Ascending aorta (tissue), 2 donors: ENCODE results near the gene STIM1. TPM values are rescaled to one million over a fixed set of nuclear protein-coding genes. Genes with fewer than 3 reads are reported as not detected.
A peak's percentile ranks its signal among the peaks of the same experiment; 100 is the strongest.

Source experiments
- DNase-seq, 2 donors: peaks; one replicate each; pipeline ENCODE4 v3.0.0-alpha.2; 2019; ENCODE audit warnings: low spot score in 2 of 2
- H3K27ac ChIP-seq, 2 donors: fragments of 200-600 bp; sonication (generic); one replicate each; pipeline ENCODE4 v1.5.1; 2016 to 2017; ENCODE audit warnings: mild to moderate bottlenecking in 1 of 2
- H3K27me3 ChIP-seq: fragments of 200-600 bp; sonication (generic); one replicate; pipeline ENCODE4 v1.5.1; 2017
- H3K36me3 ChIP-seq, 2 donors: fragments of 200-600 bp; sonication (generic); one replicate each; pipeline ENCODE4 v1.5.1; 2016
- H3K4me1 ChIP-seq, 2 donors: fragments of 200-600 bp; sonication (generic); one replicate each; pipeline ENCODE4 v1.5.1; 2016 to 2017; ENCODE audit warnings: mild to moderate bottlenecking in 1 of 2
- H3K4me3 ChIP-seq, 2 donors: fragments of 200-600 bp; sonication (generic); one replicate each; pipeline ENCODE4 v1.5.1; 2016 to 2017; ENCODE audit warnings: mild to moderate bottlenecking in 1 of 2
- H3K9me3 ChIP-seq, 2 donors: fragments of 200-600 bp; sonication (generic); one replicate each; pipeline ENCODE4 v1.5.1; 2016
- CTCF ChIP-seq, 3 experiments: fragments of 200-600 bp in 2 of 3; fragments of 450-650 bp in 1 of 3; sonication (generic) in 2 of 3; IDR thresholded peaks; one replicate each; pipeline ENCODE4 v1.5.1; 2016 to 2019; ENCODE audit warnings: antibody characterized with exemption in 3 of 3, mild to moderate bottlenecking in 1 of 3, moderate library complexity in 1 of 3
- intact Hi-C: fragments of 100-400 bp; cut with DNase I; formaldehyde crosslinking; loops from one replicate; pipeline ENCODE4 v1.15.1; 2023
- total RNA-seq: library from RNA; depleted of rRNA; stranded (reverse); fragments of >200 nt; gene quantifications from one replicate; pipeline ENCODE4 v1.1.0, GENCODE V29; 2016

The STIM1 gene
- total RNA-seq, 1 donor from 2014 or later = 48.1 TPM

- Histone ChIP-seq H3K4me1 (no peaks in the 10 kb centered on the region), H3K36me3 (peaks cover 16 to 23% of the 10 kb centered on the region in 2 donors), H3K27ac (no peak overlapping the region), H3K27me3 (no peaks in the 10 kb centered on the region), H3K4me3 (no peak overlapping the region), H3K9me3 (no peaks in the 10 kb centered on the region)
- DNase-seq = no peak
- intact Hi-C loops = no loop called here
- TF ChIP-seq CTCF (IDR thresholded peaks at IDR 0.05) = no peak
Measured at GRCh38 chr11:4054643-4055042, 199.2 kb downstream of the STIM1 start.

- TF ChIP-seq CTCF (IDR thresholded peaks at IDR 0.05) = no peak
- intact Hi-C loops = no loop called here
- H3K4me1 ChIP-seq = peaks cover 2 to 16% of the 10 kb centered on the region in 2 donors
- H3K27me3 ChIP-seq = no peaks in the 10 kb centered on the region
- DNase-seq = no peak
- H3K36me3 ChIP-seq = peaks cover 22 to 36% of the 10 kb centered on the region in 2 donors
- H3K4me3 ChIP-seq = no peak overlapping the region
- no peaks in the 10 kb centered on the region for H3K9me3 ChIP-seq
- H3K27ac ChIP-seq = no peak overlapping the region
Measured at GRCh38 chr11:4059424-4059823, 204.0 kb downstream of the STIM1 start.

- Histone ChIP-seq H3K4me3 (no peak overlapping the region), H3K27me3 (no peaks in the 10 kb centered on the region), H3K9me3 (no peaks in the 10 kb centered on the region), H3K27ac (peak overlapping the region in 1 of 2 donors; percentile 31), H3K36me3 (peaks cover 22 to 36% of the 10 kb centered on the region in 2 donors), H3K4me1 (peaks cover 7 to 25% of the 10 kb centered on the region in 2 donors)
- no peak for TF ChIP-seq CTCF (IDR thresholded peaks at IDR 0.05)
- intact Hi-C loops = no loop called here
- no peak for DNase-seq
Measured at GRCh38 chr11:4060182-4060923, 204.9 kb downstream of the STIM1 start.

- intact Hi-C loops = no loop called here
- no peak overlapping the region for H3K27ac ChIP-seq
- peaks cover 19 to 38% of the 10 kb centered on the region in 2 donors for H3K4me1 ChIP-seq
- no peak overlapping the region for H3K4me3 ChIP-seq
- TF ChIP-seq CTCF (IDR thresholded peaks at IDR 0.05) = no peak
- H3K36me3 ChIP-seq = peaks cover 16 to 24% of the 10 kb centered on the region in 2 donors
- H3K9me3 ChIP-seq = no peaks in the 10 kb centered on the region
- H3K27me3 ChIP-seq = no peaks in the 10 kb centered on the region
- DNase-seq = no peak
Measured at GRCh38 chr11:4061700-4062099, 206.2 kb downstream of the STIM1 start.

GRCh38 chr11:4063348-4063747, 207.9 kb downstream of the STIM1 start:
- peaks cover 11 to 24% of the 10 kb centered on the region in 2 donors for H3K36me3 ChIP-seq
- H3K9me3 ChIP-seq = no peaks in the 10 kb centered on the region
- TF ChIP-seq CTCF (IDR thresholded peaks at IDR 0.05) = no peak
- H3K4me3 ChIP-seq = no peak overlapping the region
- H3K27ac ChIP-seq = peak overlapping the region in 1 of 2 donors; percentile 58
- H3K27me3 ChIP-seq = no peaks in the 10 kb centered on the region
- intact Hi-C loops = no loop called here
- no peak for DNase-seq
- H3K4me1 ChIP-seq = peaks cover 19 to 40% of the 10 kb centered on the region in 2 donors
